Mesodermal cell (in vitro differentiated cells): ENCODE data around the gene KCMF1.

Experiments
- H3K27ac ChIP-seq: 2 replicates; pipeline ENCODE4 v1.7.0; 2013; ENCODE audit warnings: mild to moderate bottlenecking, low read depth, low read length, moderate library complexity; ENCODE audit not compliant: severe bottlenecking
- H3K36me3 ChIP-seq: 2 replicates; pipeline ENCODE4 v1.7.1; 2013; ENCODE audit warnings: mild to moderate bottlenecking, low read length, moderate library complexity; ENCODE audit not compliant: control insufficient read depth, insufficient read depth
- H3K4me1 ChIP-seq: one replicate; pipeline ENCODE4 v1.7.1; 2013; ENCODE audit warnings: mild to moderate bottlenecking, low read length; ENCODE audit not compliant: insufficient read depth, control insufficient read depth, poor library complexity, severe bottlenecking
- H3K4me3 ChIP-seq: 2 replicates; pipeline ENCODE4 v1.7.0; 2013; ENCODE audit warnings: low read length, control low read depth, mild to moderate bottlenecking; ENCODE audit not compliant: insufficient read depth, poor library complexity, severe bottlenecking; ENCODE audit errors: extremely low read depth
- H3K9me3 ChIP-seq: 2 replicates; pipeline ENCODE4 v1.7.1; 2013; ENCODE audit warnings: mild to moderate bottlenecking, low read length, moderate library complexity; ENCODE audit not compliant: control insufficient read depth
- WGBS, 2 experiments: methylation state at CpG; one replicate each; pipeline ENCODE4 v1.1.5; 2013; ENCODE audit warnings: missing lambda C conversion rate in 2 of 2; ENCODE audit not compliant: insufficient coverage in 2 of 2; 5-methylcytosine and 5-hydroxymethylcytosine counted together

The KCMF1 gene

GRCh38 chr2:84991404-84992160 lies 20.6 kb downstream of the KCMF1 start:
- Histone ChIP-seq H3K4me3 (no peak overlapping the region), H3K4me1 (peaks cover 11% of the 10 kb centered on the region), H3K27ac (no peak overlapping the region), H3K36me3 (peaks cover 7% of the 10 kb centered on the region), H3K9me3 (no peaks in the 10 kb centered on the region)
- WGBS, 2 experiments = 86% methylated on average over 1 of the region's 2 CpGs; no CpG with 5 or more reads in 1 of the 2 experiments

- Histone ChIP-seq H3K4me3 (no peak overlapping the region), H3K27ac (no peak overlapping the region), H3K9me3 (no peaks in the 10 kb centered on the region), H3K4me1 (peaks cover 7% of the 10 kb centered on the region), H3K36me3 (peaks cover 3% of the 10 kb centered on the region)
- WGBS, 2 experiments = no CpG with 5 or more reads among the region's 2 CpGs
Observed at GRCh38 chr2:84995826-84996225, 24.9 kb downstream of the KCMF1 start.

- H3K4me3 ChIP-seq = no peak overlapping the region
- H3K36me3 ChIP-seq = peaks cover 3% of the 10 kb centered on the region
- H3K4me1 ChIP-seq = no peaks in the 10 kb centered on the region
- WGBS, 2 experiments = 80 to 92% methylated on average over 1 to 2 of the region's 2 CpGs
- H3K9me3 ChIP-seq = no peaks in the 10 kb centered on the region
- no peak overlapping the region for H3K27ac ChIP-seq
Observed at GRCh38 chr2:84996909-84997308, 25.9 kb downstream of the KCMF1 start.

- Histone ChIP-seq H3K4me1 (no peaks in the 10 kb centered on the region), H3K36me3 (peaks cover 15% of the 10 kb centered on the region), H3K9me3 (no peaks in the 10 kb centered on the region), H3K27ac (no peak overlapping the region), H3K4me3 (no peak overlapping the region)
Observed at GRCh38 chr2:84999553-84999955, 28.6 kb downstream of the KCMF1 start.

GRCh38 chr2:85001595-85001994 lies 30.6 kb downstream of the KCMF1 start:
- no peaks in the 10 kb centered on the region for H3K4me1 ChIP-seq
- peaks cover 20% of the 10 kb centered on the region for H3K36me3 ChIP-seq
- H3K4me3 ChIP-seq = no peak overlapping the region
- no CpG with 5 or more reads among the region's 2 CpGs for WGBS, 2 experiments
- H3K9me3 ChIP-seq = no peaks in the 10 kb centered on the region
- no peak overlapping the region for H3K27ac ChIP-seq

- H3K9me3 ChIP-seq = no peaks in the 10 kb centered on the region
- H3K27ac ChIP-seq = no peak overlapping the region
- H3K4me1 ChIP-seq = no peaks in the 10 kb centered on the region
- H3K36me3 ChIP-seq = peaks cover 26% of the 10 kb centered on the region
- no peak overlapping the region for H3K4me3 ChIP-seq
Observed at GRCh38 chr2:85002534-85002933, 31.6 kb downstream of the KCMF1 start.

GRCh38 chr2:85008252-85008651 lies 37.3 kb downstream of the KCMF1 start:
- Histone ChIP-seq H3K9me3 (no peaks in the 10 kb centered on the region), H3K4me3 (no peak overlapping the region), H3K36me3 (peaks cover 58% of the 10 kb centered on the region), H3K27ac (no peak overlapping the region), H3K4me1 (peaks cover 12% of the 10 kb centered on the region)
- WGBS, 2 experiments = 94 to 95% methylated on average over 1 to 2 of the region's 2 CpGs

GRCh38 chr2:85009019-85009618 lies 38.2 kb downstream of the KCMF1 start:
- H3K36me3 ChIP-seq = peaks cover 51% of the 10 kb centered on the region
- H3K9me3 ChIP-seq = no peaks in the 10 kb centered on the region
- H3K4me3 ChIP-seq = no peak overlapping the region
- H3K27ac ChIP-seq = no peak overlapping the region
- 90% methylated on average over 2 of the region's 3 CpGs; no CpG with 5 or more reads in 1 of the 2 experiments for WGBS, 2 experiments
- H3K4me1 ChIP-seq = peaks cover 12% of the 10 kb centered on the region

- Histone ChIP-seq H3K9me3 (no peaks in the 10 kb centered on the region), H3K4me1 (peaks cover 12% of the 10 kb centered on the region), H3K27ac (no peak overlapping the region), H3K36me3 (peaks cover 42% of the 10 kb centered on the region), H3K4me3 (no peak overlapping the region)
- 100% methylated on average over 1 of the region's 1 CpG; no CpG with 5 or more reads in 1 of the 2 experiments for WGBS, 2 experiments
Observed at GRCh38 chr2:85010404-85010803, 39.4 kb downstream of the KCMF1 start.

- H3K36me3 ChIP-seq = peaks cover 42% of the 10 kb centered on the region
- no peak overlapping the region for H3K27ac ChIP-seq
- H3K4me1 ChIP-seq = peaks cover 12% of the 10 kb centered on the region
- 100% methylated on average over 2 to 3 of the region's 3 CpGs for WGBS, 2 experiments
- no peaks in the 10 kb centered on the region for H3K9me3 ChIP-seq
- H3K4me3 ChIP-seq = no peak overlapping the region
Observed at GRCh38 chr2:85011098-85011497, 40.1 kb downstream of the KCMF1 start.

- Histone ChIP-seq H3K27ac (no peak overlapping the region), H3K36me3 (peaks cover 41% of the 10 kb centered on the region), H3K4me3 (no peak overlapping the region), H3K9me3 (no peaks in the 10 kb centered on the region), H3K4me1 (peaks cover 12% of the 10 kb centered on the region)
- 89 to 100% methylated on average over 1 to 3 of the region's 3 CpGs for WGBS, 2 experiments
Observed at GRCh38 chr2:85011747-85012146, 40.8 kb downstream of the KCMF1 start.
